ENCODE data around the gene SYNM.

Gene SYNM

DNA sequence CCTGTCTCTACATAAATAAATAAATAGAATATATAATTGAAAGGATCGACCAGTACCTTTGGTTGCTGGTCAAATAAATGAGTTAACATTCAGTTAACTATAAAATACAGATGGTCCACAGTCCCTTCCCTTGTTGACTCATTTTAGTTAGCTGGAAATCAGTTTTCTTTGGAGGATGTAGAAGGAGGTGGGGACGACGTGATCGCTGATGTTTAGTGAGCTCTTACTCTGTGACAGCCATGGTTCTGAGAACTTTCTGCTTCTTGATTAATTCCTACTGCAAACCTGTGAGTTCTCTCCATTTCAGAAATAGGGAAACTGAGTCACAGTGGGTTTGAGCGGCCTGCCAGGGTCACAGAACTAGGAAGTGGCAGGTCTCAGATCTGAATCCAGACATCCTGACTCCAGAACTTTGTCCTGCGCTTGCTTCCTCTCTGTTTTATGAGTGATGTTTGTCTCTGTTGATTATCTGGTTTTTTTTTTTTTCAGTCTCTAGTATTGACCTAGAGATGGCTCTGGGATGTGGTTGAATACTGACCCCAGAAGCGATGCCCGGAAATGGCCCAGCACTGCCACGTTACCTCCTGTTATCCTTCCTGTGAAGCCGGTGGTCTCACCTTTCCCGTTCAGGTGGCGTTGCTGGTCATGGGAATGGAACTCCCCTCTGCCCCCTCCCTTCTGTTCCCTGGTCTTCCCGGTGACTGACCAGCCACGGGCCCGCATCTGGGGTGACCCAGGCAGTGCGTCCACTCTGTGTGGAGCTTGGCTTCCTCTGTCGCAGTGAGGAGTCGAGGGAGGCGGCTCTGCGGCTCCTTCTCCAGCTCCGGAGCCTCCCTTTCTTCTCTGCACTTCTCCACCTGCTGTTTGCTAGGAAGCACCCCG lies 18.2 kb downstream of the SYNM start:
- no peak for DNase-seq (ENCODE audit: low read depth)

DNA sequence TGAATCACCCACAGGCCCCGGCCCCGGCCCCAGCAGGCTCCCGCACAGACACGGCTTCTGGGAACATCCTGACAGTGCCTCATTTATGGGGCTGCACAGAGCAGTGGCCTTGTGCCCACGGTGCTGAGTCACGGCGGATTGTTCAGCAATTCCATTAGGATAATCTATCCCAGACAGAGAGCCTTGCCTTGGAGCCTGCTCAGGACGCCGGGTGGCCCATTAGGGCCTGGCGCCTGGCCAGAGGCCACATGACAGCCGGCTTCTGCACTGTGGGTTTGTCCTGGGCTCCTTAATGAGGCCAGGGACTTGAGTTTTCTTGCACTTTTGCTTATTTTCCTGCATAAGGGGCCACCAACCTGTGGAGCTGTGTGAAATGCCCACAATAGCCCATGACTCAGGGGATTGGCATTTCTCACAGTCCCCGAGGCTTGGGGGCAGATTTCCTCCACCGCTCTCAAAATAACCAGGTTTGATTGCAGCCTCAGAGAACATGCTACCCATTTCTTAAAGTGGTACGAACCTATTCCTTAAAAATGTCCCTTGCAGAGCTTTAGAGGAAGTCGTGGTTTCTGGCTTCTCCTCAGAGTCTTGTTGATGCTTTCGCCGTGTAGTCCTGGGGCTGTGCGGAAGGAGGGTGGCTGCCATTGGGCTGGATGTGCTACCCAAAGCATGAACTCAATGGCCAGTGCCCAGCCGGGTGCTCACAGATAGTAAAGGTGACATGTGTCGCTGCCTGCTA lies 19.0 kb downstream of the SYNM start:
- DNase-seq (ENCODE audit: low read depth), result no peak

DNA sequence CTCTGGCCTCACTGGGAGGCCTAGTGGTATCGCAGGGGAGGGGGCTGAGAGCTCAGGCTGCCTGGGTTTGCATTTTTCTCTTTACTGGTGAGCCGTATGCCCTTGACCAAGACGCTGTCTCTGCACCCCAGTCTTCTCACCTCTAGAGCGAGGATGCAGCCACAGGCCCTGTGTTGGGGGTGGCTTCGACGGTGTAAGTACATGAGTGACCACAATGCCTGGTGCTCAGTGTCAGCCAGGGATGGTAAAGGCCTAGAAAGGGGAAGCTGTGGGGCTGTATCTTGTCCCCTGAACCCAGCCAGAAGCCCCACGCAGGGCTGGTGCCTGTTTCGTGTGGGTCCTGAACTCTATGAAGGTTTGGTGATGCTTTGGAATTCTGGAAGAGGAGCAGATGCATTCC lies 19.8 kb downstream of the SYNM start:
- DNase-seq (ENCODE audit: low read depth), result no peak

DNA sequence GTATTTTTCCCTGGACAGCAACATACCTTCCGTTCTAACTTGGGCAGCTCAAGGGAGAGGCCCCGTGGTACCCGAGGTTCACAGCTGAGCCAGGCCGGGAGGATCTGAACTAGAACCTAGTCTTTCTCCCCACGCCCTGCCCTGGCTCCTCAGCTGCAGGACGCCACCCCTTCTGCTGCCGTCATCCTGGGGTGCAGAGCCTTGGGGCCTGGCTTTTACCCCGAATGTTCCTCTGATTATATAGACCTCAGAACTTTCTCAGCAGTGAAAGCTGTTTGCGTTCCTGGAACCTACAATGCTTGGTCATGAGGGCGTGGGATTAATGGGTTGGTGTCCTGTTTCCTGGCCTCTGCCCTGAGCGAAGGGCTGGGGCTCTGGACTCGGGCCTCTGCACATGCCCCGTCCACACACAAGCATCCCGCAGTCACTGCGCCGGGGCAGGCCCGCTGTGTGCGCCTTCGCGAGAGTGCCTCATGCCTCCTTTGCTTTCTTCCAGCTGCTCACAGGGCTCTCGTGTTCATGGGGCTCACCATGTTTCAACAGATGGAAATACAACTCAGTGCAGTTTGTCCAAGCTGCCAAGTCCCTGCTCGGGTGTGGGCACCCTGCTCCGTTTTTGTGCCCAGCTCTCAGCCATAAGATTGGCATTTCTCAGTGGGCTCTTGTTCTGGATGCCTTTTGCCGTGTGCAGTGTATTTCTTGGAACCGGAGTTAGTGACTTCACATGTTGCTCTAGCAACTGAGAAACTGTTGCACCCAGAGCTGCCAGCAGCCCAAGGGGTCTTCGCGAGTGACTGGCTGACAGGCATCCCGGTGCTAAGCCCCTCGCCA lies 20.4 kb downstream of the SYNM start:
- no peak for DNase-seq (ENCODE audit: low read depth)

DNA sequence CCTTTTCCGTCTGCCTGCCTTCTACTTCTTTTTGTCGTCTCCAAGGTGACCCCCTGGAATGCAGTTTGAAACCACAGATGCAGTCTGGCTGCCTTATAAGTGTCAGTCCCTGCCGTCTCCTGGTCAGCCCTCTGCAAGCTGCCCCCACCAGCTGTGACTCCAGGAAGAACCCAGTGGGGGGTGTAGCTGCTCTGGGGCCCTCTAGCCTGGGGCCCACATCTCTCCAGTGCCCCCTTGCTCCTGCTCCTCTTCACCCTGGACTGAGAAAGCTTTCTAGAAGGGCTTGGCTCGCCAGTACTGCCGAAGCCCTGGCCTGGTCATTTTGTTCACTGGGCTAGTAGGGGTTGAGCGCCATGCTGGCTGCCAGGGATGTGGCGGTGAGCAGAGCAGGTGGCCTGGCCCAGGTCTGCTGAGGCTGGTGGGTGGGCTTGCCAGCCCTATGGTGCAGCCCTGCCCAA lies 21.3 kb downstream of the SYNM start:
- no peak for DNase-seq (ENCODE audit: low read depth)

DNA sequence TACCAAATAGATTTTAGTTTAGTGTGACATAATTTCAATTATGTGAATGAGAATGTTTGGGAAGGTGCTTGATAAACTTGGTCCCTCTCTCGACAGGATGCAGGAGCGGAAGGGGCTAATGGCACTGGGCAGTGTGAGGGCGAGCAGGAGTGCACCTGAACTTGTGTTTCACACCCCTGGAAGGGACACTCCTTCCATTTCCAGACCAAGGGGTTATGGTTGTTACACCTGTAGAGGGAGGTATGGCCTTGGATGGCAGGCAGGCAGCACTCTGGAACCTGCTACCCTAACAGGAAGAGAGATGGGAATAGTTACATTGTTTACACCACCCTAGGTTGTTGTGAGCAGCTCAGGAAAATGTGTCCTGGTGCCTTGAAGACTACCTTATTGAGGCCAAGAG lies 22.1 kb downstream of the SYNM start:
- no peak for DNase-seq (ENCODE audit: low read depth)

DNA sequence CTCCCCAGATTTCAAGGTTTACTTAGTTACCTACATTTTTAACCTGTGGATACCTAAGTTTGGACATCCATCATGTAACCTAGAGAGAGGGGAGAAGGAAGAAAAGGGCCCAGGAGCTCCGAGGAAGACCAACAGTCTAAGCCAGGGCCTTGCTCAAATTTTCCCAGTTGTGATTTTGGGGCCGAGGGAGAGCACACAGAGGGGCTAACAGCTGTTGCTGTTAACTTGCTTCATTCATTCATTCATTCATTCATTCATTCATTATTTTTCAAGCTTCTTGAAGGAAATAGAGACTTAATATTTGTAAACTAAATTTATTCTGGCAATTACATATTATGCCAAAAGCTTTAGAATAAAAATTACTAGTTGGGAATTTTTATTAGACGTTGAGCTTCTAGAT lies 22.9 kb downstream of the SYNM start:
- no peak for DNase-seq (ENCODE audit: low read depth)

DNA sequence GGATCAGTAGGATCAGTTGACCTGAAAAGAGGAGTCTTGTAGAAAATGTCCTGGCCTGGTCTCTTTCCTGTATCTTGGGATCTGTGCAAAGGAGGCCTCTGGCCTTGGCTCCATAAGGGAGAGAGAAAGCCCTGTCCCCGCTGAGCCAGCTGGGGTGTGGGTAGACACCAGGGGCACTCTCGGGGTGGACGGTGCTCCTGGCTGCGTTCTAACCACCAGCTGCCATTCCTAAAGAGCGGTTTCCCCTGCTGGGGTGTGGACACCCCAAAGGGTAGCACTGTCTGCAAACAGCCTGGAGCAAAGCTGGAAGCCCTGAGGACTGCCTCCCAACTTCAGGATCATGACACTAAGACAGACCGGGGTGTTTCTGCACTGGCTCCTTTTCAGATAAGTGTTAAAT lies 23.5 kb downstream of the SYNM start:
- DNase-seq (ENCODE audit: low read depth), result no peak

DNA sequence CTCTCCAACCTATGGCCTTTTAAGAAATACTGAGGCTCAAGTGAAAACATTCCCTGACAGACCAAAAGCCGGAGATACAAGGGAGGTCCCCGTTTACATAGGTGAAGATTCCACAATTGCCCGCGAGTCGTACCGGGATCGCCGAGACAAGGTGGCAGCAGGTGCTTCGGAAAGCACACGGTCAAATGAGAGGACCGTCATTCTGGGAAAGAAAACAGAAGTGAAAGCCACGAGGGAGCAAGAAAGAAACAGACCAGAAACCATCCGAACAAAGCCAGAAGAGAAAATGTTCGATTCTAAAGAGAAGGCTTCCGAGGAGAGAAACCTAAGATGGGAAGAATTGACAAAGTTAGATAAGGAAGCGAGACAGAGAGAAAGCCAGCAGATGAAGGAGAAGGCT lies 24.8 kb downstream of the SYNM start:
- no peak for DNase-seq (ENCODE audit: low read depth)

DNA sequence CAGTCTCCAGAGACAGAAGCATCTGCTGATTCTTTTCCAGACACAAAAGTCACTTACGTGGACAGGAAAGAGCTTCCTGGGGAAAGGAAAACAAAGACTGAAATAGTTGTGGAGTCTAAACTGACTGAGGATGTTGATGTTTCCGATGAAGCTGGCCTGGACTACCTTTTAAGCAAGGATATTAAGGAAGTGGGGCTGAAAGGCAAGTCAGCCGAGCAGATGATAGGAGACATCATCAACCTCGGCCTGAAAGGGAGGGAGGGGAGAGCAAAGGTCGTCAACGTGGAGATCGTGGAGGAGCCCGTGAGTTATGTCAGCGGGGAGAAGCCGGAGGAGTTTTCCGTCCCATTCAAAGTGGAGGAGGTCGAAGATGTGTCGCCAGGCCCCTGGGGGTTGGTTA lies 25.4 kb downstream of the SYNM start:
- DNase-seq (ENCODE audit: low read depth), result no peak

DNA sequence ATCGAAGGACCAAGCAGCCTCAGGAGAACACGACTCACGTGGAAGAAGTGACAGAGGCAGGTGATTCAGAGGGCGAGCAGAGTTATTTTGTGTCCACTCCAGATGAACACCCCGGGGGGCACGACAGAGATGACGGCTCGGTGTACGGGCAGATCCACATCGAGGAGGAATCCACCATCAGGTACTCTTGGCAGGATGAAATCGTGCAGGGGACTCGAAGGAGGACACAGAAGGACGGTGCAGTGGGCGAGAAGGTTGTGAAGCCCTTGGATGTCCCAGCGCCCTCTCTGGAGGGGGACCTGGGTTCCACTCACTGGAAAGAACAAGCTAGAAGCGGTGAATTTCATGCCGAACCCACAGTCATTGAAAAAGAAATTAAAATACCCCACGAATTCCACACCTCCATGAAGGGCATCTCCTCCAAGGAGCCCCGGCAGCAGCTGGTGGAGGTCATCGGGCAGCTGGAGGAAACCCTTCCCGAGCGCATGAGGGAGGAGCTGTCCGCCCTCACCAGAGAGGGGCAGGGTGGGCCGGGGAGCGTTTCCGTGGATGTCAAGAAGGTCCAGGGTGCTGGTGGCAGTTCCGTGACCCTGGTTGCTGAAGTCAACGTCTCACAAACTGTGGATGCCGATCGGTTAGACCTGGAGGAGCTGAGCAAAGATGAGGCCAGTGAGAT lies 26.0 kb downstream of the SYNM start:
- no peak for DNase-seq (ENCODE audit: low read depth)

DNA sequence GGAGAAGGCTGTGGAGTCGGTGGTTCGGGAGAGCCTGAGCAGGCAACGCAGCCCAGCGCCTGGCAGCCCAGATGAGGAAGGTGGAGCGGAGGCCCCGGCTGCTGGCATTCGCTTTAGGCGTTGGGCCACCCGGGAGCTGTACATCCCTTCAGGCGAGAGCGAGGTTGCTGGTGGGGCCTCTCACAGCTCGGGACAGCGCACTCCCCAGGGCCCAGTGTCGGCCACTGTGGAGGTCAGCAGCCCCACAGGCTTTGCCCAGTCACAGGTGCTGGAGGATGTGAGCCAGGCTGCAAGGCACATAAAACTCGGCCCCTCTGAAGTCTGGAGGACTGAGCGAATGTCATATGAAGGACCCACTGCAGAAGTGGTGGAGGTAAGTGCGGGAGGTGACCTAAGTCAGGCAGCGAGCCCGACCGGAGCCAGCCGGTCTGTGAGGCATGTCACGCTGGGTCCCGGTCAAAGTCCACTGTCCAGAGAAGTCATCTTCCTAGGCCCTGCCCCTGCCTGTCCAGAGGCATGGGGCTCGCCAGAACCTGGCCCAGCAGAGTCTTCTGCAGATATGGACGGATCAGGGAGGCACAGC lies 26.7 kb downstream of the SYNM start:
- no peak for DNase-seq (ENCODE audit: low read depth)

DNA sequence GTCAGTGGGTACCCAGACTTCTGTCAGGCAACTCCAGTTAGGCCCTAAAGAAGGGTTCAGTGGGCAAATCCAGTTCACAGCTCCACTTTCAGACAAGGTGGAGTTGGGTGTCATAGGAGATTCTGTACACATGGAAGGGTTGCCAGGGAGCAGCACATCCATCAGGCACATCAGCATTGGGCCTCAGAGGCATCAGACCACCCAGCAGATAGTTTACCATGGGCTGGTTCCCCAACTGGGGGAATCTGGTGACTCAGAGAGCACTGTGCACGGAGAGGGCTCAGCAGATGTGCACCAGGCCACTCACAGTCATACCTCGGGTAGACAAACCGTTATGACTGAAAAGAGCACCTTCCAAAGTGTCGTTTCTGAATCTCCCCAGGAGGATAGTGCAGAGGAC lies 27.2 kb downstream of the SYNM start:
- no peak for DNase-seq (ENCODE audit: low read depth)

DNA sequence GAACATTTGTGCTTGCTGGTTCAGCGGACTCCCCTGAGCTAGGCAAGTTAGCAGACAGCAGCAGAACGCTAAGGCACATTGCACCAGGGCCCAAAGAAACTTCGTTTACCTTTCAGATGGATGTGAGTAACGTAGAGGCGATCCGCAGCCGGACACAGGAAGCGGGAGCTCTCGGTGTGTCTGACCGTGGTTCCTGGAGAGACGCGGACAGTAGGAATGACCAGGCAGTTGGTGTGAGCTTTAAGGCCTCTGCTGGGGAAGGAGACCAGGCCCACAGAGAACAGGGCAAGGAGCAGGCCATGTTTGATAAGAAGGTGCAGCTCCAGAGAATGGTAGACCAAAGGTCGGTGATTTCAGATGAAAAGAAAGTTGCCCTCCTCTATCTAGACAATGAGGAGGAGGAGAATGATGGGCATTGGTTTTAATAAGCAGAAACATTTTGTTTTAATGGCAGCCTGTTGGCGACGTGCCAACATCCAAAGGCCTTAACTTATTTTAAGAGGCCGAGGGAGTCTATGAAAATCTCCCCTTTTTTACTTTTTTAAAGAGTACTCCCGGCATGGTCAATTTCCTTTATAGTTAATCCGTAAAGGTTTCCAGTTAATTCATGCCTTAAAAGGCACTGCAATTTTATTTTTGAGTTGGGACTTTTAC lies 27.9 kb downstream of the SYNM start:
- no peak for DNase-seq (ENCODE audit: low read depth)

DNA sequence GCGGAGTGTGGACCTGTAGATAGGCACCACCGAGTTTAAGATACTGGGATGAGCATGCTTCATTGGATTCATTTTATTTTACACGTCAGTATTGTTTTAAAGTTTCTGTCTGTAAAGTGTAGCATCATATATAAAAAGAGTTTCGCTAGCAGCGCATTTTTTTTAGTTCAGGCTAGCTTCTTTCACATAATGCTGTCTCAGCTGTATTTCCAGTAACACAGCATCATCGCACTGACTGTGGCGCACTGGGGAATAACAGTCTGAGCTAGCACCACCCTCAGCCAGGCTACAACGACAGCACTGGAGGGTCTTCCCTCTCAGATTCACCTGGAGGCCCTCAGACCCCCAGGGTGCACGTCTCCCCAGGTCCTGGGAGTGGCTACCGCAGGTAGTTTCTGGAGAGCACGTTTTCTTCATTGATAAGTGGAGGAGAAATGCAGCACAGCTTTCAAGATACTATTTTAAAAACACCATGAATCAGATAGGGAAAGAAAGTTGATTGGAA lies 29.5 kb downstream of the SYNM start:
- no peak for DNase-seq (ENCODE audit: low read depth)

DNA sequence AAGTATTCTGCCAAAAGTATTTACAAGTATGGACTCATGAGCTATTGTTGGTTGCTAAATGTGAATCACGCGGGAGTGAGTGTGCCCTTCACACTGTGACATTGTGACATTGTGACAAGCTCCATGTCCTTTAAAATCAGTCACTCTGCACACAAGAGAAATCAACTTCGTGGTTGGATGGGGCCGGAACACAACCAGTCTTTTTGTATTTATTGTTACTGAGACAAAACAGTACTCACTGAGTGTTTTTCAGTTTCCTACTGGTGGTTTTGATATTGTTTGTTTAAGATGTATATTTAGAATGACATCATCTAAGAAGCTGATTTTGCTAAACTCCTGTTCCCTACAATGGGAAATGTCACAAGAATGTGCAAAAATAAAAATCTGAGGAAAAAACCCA lies 30.3 kb downstream of the SYNM start:
- DNase-seq (ENCODE audit: low read depth), result no peak

DNA sequence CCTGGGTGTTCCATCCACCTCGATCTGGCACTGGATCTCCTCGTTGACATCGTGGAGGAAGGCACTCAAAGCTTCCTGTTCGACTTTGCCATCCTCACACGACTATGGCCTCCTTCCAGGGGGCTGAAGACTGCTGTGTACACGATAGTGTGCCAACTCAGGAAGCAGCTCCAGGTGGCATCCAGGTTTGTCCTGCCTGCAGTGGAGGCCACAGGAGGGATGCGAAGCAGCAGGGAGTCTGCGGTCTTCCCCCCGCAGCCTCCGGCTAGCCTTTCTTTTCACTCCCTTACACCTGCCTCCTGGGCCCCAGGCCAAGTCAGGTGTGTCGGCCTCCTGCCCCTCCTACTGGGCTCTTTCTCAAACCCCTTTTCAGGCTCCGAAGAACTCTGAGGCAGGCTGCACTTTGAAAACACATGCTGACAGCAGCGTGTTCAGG lies 32.2 kb downstream of the SYNM start:
- DNase-seq (ENCODE audit: low read depth), result no peak

DNA sequence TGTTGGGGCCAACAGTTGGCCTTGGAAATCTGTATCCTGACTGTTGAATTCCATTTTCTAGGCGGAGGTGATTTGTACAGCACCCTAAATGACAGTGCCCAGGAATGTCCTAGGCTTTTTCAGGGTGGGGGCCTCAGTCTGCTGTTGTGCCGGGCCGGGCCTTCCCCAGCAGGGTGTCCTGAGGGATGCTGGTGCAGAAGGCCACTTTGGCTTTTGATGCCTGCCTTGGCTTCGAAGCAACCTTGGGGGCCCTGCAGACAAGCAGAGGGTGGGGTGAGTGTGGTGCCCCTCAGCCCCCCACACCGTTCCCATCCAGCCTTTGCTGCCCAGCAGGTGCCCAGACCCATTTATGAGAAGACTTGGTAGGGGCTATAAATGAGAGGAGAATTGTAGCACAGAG lies 33.0 kb downstream of the SYNM start:
- DNase-seq (ENCODE audit: low read depth), result no peak

DNA sequence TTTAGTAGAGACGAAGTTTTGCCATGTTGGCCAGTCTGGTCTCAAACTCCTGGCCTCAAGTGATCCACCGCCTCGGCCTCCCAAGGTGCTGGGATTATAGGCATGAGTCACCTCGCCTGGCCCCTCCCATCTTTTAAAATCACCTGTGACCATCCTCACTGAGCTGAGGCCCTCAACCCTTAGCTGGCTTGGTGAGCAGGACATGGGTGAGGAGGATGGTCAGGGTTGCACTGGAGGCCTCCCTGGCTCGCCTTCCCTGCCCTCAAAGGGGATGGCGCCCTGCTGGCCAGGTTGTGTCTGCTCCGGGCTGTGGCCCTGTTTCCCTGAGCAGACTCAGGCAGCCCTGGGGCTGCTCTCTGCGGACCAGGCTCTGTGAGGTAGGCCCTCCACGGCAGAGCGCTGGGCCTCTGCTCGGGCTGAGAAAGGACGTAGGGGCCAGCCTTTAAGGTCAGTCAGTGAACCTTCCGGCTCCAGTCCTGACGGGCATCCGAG lies 33.7 kb downstream of the SYNM start:
- DNase-seq (ENCODE audit: low read depth), result no peak

DNA sequence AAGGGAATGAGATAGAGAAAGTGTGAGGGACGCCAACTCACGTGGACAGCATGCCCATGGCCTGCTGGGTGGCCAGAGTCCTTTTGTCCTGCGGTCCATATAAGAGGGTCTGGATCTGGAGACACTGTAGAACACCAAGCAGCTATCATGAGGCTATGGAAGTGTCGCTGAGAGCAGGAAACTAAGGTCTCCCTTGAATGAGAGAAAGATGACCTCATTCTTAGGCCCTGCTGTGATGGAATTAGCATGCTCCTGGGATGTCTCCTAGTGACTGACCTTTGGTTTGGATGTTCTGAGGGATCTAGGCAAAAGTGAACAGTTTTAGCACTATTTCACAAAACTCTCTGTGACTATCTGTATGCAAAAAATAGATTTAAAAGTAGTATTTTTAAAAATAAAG lies 34.4 kb downstream of the SYNM start:
- no peak for DNase-seq (ENCODE audit: low read depth)

DNA sequence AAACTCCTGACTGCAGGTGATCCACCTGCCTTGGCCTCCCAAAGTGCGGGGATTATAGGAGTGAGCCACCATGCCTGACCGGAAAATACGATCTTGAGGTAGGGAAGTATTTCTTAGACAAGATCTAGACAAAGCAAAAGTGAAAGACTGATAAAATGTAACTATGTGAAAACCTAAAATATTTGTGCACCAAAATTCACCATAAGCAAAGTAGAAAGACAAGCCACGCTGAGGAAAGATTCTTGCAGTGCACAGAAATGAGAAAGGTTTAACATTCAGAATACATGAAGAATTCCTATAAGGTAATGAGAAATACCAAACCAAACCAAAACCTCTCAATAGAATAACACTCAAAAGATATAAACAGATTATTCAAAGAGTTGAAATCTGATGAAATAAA lies 35.7 kb downstream of the SYNM start:
- no peak for DNase-seq (ENCODE audit: low read depth)
